ENCODE results near the gene GVQW3.

GVQW3 gene

GRCh38 chr11:76408171-76408965, 27.2 kb downstream of the GVQW3 start:
- no peak for TF ChIP-seq CTCF (IDR thresholded peaks at IDR 0.05; ENCODE audit: insufficient read depth, low read depth, low read length, missing control alignments)
- no peak overlapping the region for H3K4me3 ChIP-seq (ENCODE audit: low read length)
- no peak for DNase-seq (ENCODE audit: low read depth)

GRCh38 chr11:76410851-76411357, 29.8 kb downstream of the GVQW3 start:
- no peak for TF ChIP-seq CTCF (IDR thresholded peaks at IDR 0.05; ENCODE audit: insufficient read depth, low read depth, low read length, missing control alignments)
- H3K4me3 ChIP-seq (ENCODE audit: low read length) = no peak overlapping the region
- no peak for DNase-seq (ENCODE audit: low read depth)

GRCh38 chr11:76415073-76415472, 34.0 kb downstream of the GVQW3 start:
- TF ChIP-seq CTCF (IDR thresholded peaks at IDR 0.05; ENCODE audit: insufficient read depth, low read depth, low read length, missing control alignments) = no peak
- DNase-seq (ENCODE audit: low read depth) = no peak

GRCh38 chr11:76419896-76420295, 38.8 kb downstream of the GVQW3 start:
- no peak overlapping the region for H3K4me3 ChIP-seq (ENCODE audit: low read length)
- peak; percentile 16 for DNase-seq (ENCODE audit: low read depth)
- peak; percentile 30 for TF ChIP-seq CTCF (IDR thresholded peaks at IDR 0.05; ENCODE audit: insufficient read depth, low read depth, low read length, missing control alignments)

More at GRCh38 chr11:76415073-76415472, 34.0 kb downstream of the GVQW3 start:
- H3K4me3 ChIP-seq (ENCODE audit: low read length) = no peak overlapping the region

- TF ChIP-seq CTCF (IDR thresholded peaks at IDR 0.05; ENCODE audit: insufficient read depth, low read depth, low read length, missing control alignments) = no peak
- no peak overlapping the region for H3K4me3 ChIP-seq (ENCODE audit: low read length)
- DNase-seq (ENCODE audit: low read depth) = no peak
These were observed 43.3 kb downstream of the GVQW3 start for GRCh38 chr11:76424379-76424778.

- DNase-seq (ENCODE audit: low read depth) = no peak
- TF ChIP-seq CTCF (IDR thresholded peaks at IDR 0.05; ENCODE audit: insufficient read depth, low read depth, low read length, missing control alignments) = no peak
- no peak overlapping the region for H3K4me3 ChIP-seq (ENCODE audit: low read length)
These were observed 43.8 kb downstream of the GVQW3 start for GRCh38 chr11:76424891-76425290.

- H3K4me3 ChIP-seq (ENCODE audit: low read length) = no peak overlapping the region
- no peak for TF ChIP-seq CTCF (IDR thresholded peaks at IDR 0.05; ENCODE audit: insufficient read depth, low read depth, low read length, missing control alignments)
- DNase-seq (ENCODE audit: low read depth) = no peak
These were observed 45.5 kb downstream of the GVQW3 start for GRCh38 chr11:76426660-76427059.
